Osteocyte (in vitro differentiated cells): ENCODE data around the gene NR2E3. TPM values are rescaled to one million over a fixed set of nuclear protein-coding genes. Genes with fewer than 3 reads are reported as not detected.

Experiments
- DNase-seq: peaks from one replicate; pipeline ENCODE4 v3.0.0; 2021; ENCODE audit warnings: mixed read lengths; ENCODE audit not compliant: unreplicated experiment; ENCODE audit errors: extremely low spot score
- H3K27ac Mint-ChIP-seq: one replicate; pipeline ENCODE4 v1.8.0; 2021; ENCODE audit warnings: mild to moderate bottlenecking, mixed read lengths; ENCODE audit not compliant: unreplicated experiment
- H3K27me3 Mint-ChIP-seq: one replicate; pipeline ENCODE4 v1.8.0; 2021; ENCODE audit warnings: mixed read lengths; ENCODE audit not compliant: unreplicated experiment
- H3K36me3 Mint-ChIP-seq: one replicate; pipeline ENCODE4 v1.8.0; 2021; ENCODE audit warnings: mixed read lengths; ENCODE audit not compliant: unreplicated experiment
- H3K4me1 Mint-ChIP-seq: one replicate; pipeline ENCODE4 v1.8.0; 2021; ENCODE audit warnings: mixed read lengths; ENCODE audit not compliant: unreplicated experiment
- H3K4me3 Mint-ChIP-seq: one replicate; pipeline ENCODE4 v1.8.0; 2021; ENCODE audit warnings: mild to moderate bottlenecking, moderate library complexity, mixed read lengths; ENCODE audit not compliant: unreplicated experiment
- H3K9me3 Mint-ChIP-seq: one replicate; pipeline ENCODE4 v1.8.0; 2021; ENCODE audit warnings: mixed read lengths; ENCODE audit not compliant: unreplicated experiment
- total RNA-seq: library from RNA; stranded (reverse); gene quantifications from 2 replicates; pipeline ENCODE4 v1.2.1, GENCODE V29; 2021
- TF ChIP-seq, protein P1 (sequence below): fragments of 200-600 bp; sonication (generic); IDR thresholded peaks from 2 replicates; pipeline ENCODE4 v1.5.0; 2021; ENCODE audit warnings: antibody characterized with exemption, mild to moderate bottlenecking, moderate library complexity

Gene NR2E3
- total RNA-seq, 1 donor from 2014 or later = not detected

DNA sequence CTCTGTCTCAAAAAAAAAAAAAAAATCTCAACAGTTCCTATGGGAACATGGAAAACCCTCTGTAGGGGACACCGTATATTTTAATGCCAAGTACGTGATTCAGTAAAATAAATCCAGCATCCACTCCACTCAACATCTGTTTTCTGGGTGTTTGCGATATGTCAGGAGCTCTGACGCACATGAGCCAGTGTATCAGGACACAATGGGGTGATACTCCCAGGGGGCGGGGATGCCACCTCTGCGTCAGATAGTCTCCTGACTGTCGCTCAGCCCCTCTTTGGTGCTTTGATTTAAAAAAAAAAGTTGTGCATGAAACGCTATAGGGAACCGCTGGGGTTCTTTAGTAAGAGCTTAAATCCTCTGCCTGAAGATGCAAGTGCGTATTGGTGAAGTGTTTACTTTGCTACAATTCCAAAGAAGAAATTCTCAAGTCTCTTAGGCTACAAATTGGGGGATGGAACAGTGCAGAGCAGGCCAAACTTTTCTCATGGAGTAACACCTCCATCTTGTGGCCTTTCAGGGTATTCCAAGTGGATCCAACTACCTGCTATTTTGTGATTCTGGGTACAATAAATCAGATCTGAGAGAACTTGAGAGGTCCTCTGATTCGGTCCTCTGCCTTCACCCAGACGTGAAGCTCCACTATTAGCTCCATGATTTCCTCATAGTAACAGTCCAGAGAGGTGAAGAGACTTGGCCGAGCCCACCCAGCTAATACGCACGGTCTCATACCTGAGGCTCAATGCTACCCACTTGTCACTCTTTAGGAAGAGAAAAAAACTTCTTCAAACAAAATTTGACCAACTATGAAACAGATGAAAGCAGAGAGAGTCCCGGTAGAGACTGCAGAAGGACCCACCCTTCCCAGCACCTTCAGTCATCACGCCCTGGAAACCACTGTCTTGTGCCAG is 9.3 kb upstream of the NR2E3 start:
- H3K4me3 Mint-ChIP-seq = no peak overlapping the region
- H3K4me1 Mint-ChIP-seq = peaks cover 25% of the 10 kb centered on the region
- no peaks in the 10 kb centered on the region for H3K36me3 Mint-ChIP-seq
- no peak overlapping the region for H3K27ac Mint-ChIP-seq
- DNase-seq = no peak
- TF ChIP-seq, protein P1, sequence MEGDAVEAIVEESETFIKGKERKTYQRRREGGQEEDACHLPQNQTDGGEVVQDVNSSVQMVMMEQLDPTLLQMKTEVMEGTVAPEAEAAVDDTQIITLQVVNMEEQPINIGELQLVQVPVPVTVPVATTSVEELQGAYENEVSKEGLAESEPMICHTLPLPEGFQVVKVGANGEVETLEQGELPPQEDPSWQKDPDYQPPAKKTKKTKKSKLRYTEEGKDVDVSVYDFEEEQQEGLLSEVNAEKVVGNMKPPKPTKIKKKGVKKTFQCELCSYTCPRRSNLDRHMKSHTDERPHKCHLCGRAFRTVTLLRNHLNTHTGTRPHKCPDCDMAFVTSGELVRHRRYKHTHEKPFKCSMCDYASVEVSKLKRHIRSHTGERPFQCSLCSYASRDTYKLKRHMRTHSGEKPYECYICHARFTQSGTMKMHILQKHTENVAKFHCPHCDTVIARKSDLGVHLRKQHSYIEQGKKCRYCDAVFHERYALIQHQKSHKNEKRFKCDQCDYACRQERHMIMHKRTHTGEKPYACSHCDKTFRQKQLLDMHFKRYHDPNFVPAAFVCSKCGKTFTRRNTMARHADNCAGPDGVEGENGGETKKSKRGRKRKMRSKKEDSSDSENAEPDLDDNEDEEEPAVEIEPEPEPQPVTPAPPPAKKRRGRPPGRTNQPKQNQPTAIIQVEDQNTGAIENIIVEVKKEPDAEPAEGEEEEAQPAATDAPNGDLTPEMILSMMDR = peak; percentile 87
- no peaks in the 10 kb centered on the region for H3K27me3 Mint-ChIP-seq
- H3K9me3 Mint-ChIP-seq = no peaks in the 10 kb centered on the region

DNA sequence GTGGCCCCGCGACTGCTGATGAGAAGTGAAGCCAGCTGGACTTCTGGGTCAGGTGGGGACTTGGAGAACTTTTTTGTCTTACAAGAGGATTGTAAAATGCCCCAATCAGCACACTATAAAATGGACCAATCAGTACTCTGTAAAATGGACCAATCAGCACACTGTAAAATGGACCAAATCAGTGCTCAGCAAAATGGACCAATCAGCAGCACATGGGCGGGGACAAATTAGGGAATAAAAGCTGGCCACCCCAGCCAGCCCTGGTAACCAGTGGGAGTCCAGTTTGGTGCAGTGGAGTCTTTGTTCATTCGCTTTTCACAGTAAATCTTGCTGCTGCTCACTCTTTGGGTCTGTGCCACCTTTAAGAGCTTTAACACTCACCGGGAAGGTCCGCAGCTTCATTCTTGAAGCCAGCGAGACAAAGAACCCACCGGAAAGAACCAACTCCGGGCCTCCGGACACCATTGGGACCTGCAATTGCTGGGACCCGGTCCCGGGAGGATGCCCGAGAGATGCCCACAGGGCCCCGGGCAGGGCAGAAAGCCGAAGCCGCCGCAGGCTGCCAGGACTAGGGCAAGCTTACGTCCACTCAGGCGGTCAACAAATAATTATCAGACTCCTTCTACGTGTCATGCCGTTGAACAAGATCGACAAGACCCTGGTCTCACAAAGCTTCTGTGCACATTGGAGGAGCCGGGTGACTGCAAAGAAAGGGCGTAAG is 8.3 kb upstream of the NR2E3 start:
- DNase-seq = no peak
- Mint-ChIP-seq H3K27me3 (no peaks in the 10 kb centered on the region), H3K4me1 (peaks cover 35% of the 10 kb centered on the region), H3K4me3 (no peak overlapping the region), H3K27ac (no peak overlapping the region), H3K36me3 (no peaks in the 10 kb centered on the region), H3K9me3 (no peaks in the 10 kb centered on the region)
- TF ChIP-seq, protein P1 = no peak

DNA sequence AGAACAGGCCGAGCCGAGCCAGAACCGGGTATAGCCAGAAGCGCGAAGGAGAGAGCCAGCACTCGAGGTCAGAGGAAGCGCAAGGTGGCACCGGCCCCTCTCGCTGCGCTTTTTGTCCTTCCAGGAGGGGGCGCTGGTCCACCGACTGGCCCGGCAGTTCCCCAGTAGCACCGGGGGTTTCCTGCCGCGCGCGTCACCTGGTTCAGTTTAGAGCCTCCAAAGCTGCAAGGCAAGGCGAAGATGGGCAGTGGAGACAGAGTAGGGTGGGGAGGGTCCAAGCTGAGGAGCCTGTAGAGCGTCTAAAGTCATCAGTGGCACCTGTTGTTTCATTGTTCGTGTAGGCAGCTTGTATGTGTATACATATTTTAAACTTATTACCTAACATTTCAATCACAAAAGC is 7.6 kb upstream of the NR2E3 start:
- Mint-ChIP-seq H3K4me1 (peaks cover 42% of the 10 kb centered on the region), H3K27me3 (no peaks in the 10 kb centered on the region), H3K36me3 (no peaks in the 10 kb centered on the region), H3K9me3 (no peaks in the 10 kb centered on the region), H3K4me3 (no peak overlapping the region), H3K27ac (no peak overlapping the region)
- TF ChIP-seq, protein P1 = peak; percentile 47
- no peak for DNase-seq

DNA sequence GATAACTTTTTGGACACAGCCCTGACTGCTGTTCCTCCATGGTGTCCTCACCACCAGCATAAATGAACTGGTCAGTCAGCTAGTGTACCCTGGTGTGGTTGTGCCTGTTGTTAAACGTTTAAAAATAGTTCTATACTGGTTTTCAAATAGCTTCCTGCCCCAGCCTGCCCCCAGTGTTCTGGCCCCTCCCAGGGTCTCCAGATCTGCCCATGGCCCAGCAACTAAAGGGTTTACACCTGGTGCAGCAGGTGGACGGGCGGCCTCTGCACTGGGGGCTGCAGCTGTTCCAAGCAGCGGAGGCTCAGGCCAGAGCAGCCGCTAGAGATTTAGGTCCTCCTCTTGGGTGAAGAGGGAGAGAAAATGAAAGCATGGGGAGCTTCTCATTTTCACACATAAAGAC is 6.1 kb upstream of the NR2E3 start:
- Mint-ChIP-seq H3K27ac (no peak overlapping the region), H3K4me1 (peaks cover 49% of the 10 kb centered on the region), H3K9me3 (no peaks in the 10 kb centered on the region), H3K27me3 (no peaks in the 10 kb centered on the region), H3K36me3 (no peaks in the 10 kb centered on the region), H3K4me3 (no peak overlapping the region)
- TF ChIP-seq, protein P1 = no peak
- no peak for DNase-seq
